Lower leg skin (tissue), 4 donors: ENCODE measurements around the gene GGTA1. TPM values are rescaled to one million over a fixed set of nuclear protein-coding genes. Genes with fewer than 3 reads are reported as not detected.
A peak's percentile ranks its signal among the peaks of the same experiment; 100 is the strongest.

Source experiments
- DNase-seq, 2 donors: peaks; one replicate each; pipeline ENCODE4 v3.0.0-alpha.2; 2019; ENCODE audit warnings: low spot score in 2 of 2
- H3K4me3 ChIP-seq: fragments of 200-600 bp; sonication (generic); 2 replicates; pipeline ENCODE4 v1.5.1; 2017; ENCODE audit warnings: mild to moderate bottlenecking, low read depth; ENCODE audit not compliant: poor library complexity, severe bottlenecking
- POLR2A ChIP-seq, 2 donors: fragments of 450-650 bp; IDR thresholded peaks; one replicate each; pipeline ENCODE4 v1.6.1; 2016 to 2017; ENCODE audit warnings: antibody characterized with exemption in 2 of 2, mild to moderate bottlenecking in 1 of 2, moderate library complexity in 1 of 2
- WGBS, 2 donors: methylation state at CpG; one replicate each; pipeline ENCODE4 v1.1.5; 2018; 5-methylcytosine and 5-hydroxymethylcytosine counted together
- intact Hi-C: fragments of 100-400 bp; cut with DNase I; formaldehyde crosslinking; loops from one replicate; pipeline ENCODE4 v1.15.0; 2023; ENCODE audit warnings: low total_unique reads
- total RNA-seq, 4 donors: library from RNA; depleted of rRNA; stranded (reverse); fragments of >200 nt; gene quantifications; one replicate each; pipeline ENCODE4 v1.1.0, GENCODE V29; 2016
- TF ChIP-seq, protein P1 (sequence below), 3 donors: fragments of 450-650 bp; IDR thresholded peaks; one replicate each; pipeline ENCODE4 v1.5.1; 2016; ENCODE audit warnings: antibody characterized with exemption in 3 of 3, mild to moderate bottlenecking in 3 of 3, moderate library complexity in 2 of 3

Gene GGTA1
- total RNA-seq, 4 donors from 2014 or later, result 5.4 to 11.9 (median 8.0) TPM

GRCh38 chr9:121541256-121541655 is 41.6 kb upstream of the GGTA1 start:
- TF ChIP-seq, protein P1, sequence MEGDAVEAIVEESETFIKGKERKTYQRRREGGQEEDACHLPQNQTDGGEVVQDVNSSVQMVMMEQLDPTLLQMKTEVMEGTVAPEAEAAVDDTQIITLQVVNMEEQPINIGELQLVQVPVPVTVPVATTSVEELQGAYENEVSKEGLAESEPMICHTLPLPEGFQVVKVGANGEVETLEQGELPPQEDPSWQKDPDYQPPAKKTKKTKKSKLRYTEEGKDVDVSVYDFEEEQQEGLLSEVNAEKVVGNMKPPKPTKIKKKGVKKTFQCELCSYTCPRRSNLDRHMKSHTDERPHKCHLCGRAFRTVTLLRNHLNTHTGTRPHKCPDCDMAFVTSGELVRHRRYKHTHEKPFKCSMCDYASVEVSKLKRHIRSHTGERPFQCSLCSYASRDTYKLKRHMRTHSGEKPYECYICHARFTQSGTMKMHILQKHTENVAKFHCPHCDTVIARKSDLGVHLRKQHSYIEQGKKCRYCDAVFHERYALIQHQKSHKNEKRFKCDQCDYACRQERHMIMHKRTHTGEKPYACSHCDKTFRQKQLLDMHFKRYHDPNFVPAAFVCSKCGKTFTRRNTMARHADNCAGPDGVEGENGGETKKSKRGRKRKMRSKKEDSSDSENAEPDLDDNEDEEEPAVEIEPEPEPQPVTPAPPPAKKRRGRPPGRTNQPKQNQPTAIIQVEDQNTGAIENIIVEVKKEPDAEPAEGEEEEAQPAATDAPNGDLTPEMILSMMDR (IDR thresholded peaks at IDR 0.05), result no peak
- no peak for TF ChIP-seq POLR2A (IDR thresholded peaks at IDR 0.05)
- intact Hi-C loops, result no loop called here
- WGBS, 2 donors, result 85 to 90% methylated on average over 3 of the region's 3 CpGs

GRCh38 chr9:121538221-121538620 is 38.6 kb upstream of the GGTA1 start:
- no peak for TF ChIP-seq POLR2A (IDR thresholded peaks at IDR 0.05)
- TF ChIP-seq, protein P1 (IDR thresholded peaks at IDR 0.05), result no peak
- intact Hi-C loops, result no loop called here
- H3K4me3 ChIP-seq, result no peak overlapping the region

More at GRCh38 chr9:121541256-121541655, 41.6 kb upstream of the GGTA1 start:
- no peak for DNase-seq
- H3K4me3 ChIP-seq, result no peak overlapping the region

GRCh38 chr9:121537283-121537682 is 37.6 kb upstream of the GGTA1 start:
- WGBS, 2 donors, result 19 to 21% methylated on average over 5 of the region's 5 CpGs
- no peak for DNase-seq
- TF ChIP-seq, protein P1 (IDR thresholded peaks at IDR 0.05), result no peak
- TF ChIP-seq POLR2A (IDR thresholded peaks at IDR 0.05), result no peak
- H3K4me3 ChIP-seq, result no peak overlapping the region
- intact Hi-C loops, result no loop called here

More at GRCh38 chr9:121538221-121538620, 38.6 kb upstream of the GGTA1 start:
- WGBS, 2 donors, result 76 to 81% methylated on average over 7 of the region's 7 CpGs
- DNase-seq, result peak in 1 of 2 donors; percentile 83

DNA sequence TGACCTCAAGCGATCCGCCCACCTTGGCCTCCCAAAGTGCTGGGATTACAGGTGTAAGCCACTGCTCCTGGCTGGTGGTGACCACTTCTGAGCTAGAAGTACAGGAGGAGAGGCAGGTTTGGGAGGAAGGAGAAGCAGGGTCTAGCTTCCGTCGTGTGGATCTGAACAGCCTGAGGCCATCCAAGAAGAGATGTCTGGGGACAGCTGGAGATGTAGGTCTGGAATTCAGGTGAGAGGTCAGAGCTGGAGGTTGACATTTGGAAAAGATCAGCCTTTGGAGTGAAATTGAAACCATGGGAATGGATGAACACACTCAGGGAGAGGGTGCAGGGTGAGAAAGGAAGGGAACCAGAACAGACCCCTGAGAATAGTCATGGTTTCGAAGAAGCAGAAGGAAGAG is 33.2 kb upstream of the GGTA1 start:
- no peak for DNase-seq
- TF ChIP-seq POLR2A (IDR thresholded peaks at IDR 0.05), result no peak
- TF ChIP-seq, protein P1 (IDR thresholded peaks at IDR 0.05), result no peak
- H3K4me3 ChIP-seq, result no peak overlapping the region
- intact Hi-C loops, result no loop called here
- WGBS, 2 donors, result 83 to 91% methylated on average over 5 of the region's 5 CpGs

DNA sequence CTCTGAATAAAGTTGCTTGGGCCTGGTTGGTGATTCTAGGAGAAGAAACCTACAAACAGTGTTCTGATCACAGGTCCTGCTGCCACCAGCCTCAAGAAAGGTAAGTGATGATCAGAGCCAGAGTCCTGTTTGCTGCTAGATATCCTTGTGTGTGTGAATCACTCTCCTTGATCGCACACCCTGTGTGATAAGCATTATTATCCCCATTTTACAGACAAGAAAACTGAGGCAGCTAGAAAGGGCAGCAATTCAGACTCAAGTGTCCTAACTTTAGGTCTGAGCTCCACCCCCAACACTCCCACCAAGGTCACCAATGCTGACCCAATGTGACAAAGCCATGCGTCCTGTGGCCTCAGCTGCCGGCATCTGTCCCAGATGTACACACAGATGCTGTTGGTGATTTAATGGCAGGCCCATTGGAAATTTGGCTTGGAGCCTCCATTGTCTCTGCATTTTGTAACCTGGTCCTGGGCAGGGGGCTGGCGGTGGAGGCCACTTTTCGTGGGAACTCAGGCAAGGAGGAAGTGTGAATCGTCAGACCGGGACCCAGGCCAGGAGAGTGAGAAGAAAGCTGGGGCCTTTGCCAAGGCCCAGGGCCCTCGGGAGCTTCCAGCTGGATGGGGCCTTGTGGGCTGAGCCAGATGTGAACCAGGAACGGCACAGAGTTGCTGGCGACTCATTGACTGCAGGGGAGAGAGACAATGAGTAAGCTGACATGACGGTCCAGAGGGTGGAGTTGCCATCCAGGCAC is 29.8 kb upstream of the GGTA1 start:
- H3K4me3 ChIP-seq, result no peak overlapping the region
- DNase-seq, result peak; percentile 87 to 97
- TF ChIP-seq POLR2A (IDR thresholded peaks at IDR 0.05), result no peak
- TF ChIP-seq, protein P1 (IDR thresholded peaks at IDR 0.05), result no peak
- 20 to 22% methylated on average over 11 of the region's 11 CpGs for WGBS, 2 donors
- intact Hi-C loops, result no loop called here

GRCh38 chr9:121528642-121529041 is 29.0 kb upstream of the GGTA1 start:
- no peak for DNase-seq
- TF ChIP-seq, protein P1 (IDR thresholded peaks at IDR 0.05), result no peak
- no peak for TF ChIP-seq POLR2A (IDR thresholded peaks at IDR 0.05)
- no peak overlapping the region for H3K4me3 ChIP-seq
- intact Hi-C loops, result no loop called here
